ENCODE results near the gene TAS1R3. TPM values are rescaled to one million over a fixed set of nuclear protein-coding genes. Genes with fewer than 3 reads are reported as not detected.

TAS1R3 gene
- total and polyA plus RNA-seq, 10 of the 15 experiments (the other 5 are each of a cell fraction or from before 2014, with no cell fraction given): 0.04 to 0.51 (median 0.08) TPM; not detected in 3

DNA sequence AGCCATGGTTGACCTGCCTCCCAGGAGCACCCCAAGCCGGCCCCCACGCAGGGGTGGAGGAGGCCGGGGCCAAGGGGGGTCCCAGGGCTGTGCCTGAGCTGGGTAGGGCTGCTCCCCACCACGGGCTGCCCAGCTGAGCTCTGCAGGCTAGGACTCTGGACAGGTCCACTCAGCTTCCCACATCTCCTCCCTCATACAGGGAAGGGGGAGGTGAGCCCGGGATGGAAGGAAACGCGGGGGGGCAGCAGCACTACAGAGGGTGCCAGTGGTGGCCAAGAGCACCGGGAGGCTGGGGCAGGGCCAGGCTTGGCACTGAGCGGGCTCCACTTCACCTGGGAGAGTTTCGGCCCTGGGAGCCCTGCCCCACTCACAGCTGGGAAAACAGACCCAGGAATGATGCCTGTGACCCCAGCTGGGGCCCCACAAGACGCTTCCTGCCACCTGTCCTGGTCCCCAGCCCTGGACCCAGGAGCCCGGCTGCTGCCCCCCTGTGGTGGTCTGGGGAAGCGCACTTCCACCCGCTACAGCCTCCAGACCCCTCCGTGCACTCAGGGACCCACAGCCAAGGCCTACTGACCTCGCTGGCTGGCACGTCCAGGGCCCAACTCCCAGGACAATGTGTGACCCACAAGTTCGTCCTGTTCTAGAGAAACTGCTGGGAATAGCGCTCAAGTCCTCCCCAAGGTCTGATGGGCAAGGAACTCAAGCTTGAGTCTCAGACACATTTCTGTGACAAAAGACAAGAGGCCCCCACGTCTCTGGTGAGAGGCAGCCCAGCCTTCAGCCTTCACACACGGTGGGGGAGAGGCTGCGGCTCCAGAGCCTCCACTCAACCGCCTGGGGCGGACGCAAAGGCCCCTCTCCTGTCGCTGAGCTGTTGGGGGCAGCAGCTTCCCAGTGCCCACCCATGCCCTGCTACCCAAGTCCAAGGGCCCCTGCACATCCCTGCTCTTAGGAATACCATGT, 40.9 kb downstream of the TAS1R3 start:
- Histone ChIP-seq H3K9ac (ENCODE audit: control insufficient read depth, insufficient read depth, low read length) (peak overlapping the region; percentile 22), H3K79me2 (ENCODE audit: control insufficient read depth, insufficient read depth, low read length) (peaks cover 30% of the 10 kb centered on the region), H3K9me3 (replicated peaks; ENCODE audit: control insufficient read depth, insufficient read depth, low read length) (peaks cover 2% of the 10 kb centered on the region; the same call in 1 of the 3 replicates), H3K27ac (ENCODE audit: control insufficient read depth, insufficient read depth) (peak overlapping the region; percentile 42), H3K27me3 (replicated peaks in 1 of 2; ENCODE audit: control insufficient read depth in 2 of 2, insufficient read depth in 2 of 2, low read length in 1 of 2) (no peaks in the 10 kb centered on the region), H2AFZ (ENCODE audit: control insufficient read depth, low read depth, low read length) (peak overlapping the region; percentile 21; the same call in 1 of the 2 replicates), H3K4me3 (no peak overlapping the region), H3K36me3 (ENCODE audit: control insufficient read depth in 2 of 2, insufficient read depth in 2 of 2, low read length in 1 of 2) (peaks cover 0 to 3% of the 10 kb centered on the region in 2 experiments; a peak in 2 of 4 replicates), H3K4me1 (ENCODE audit: control insufficient read depth, insufficient read depth, low read length) (peaks cover 24% of the 10 kb centered on the region), H4K20me1 (ENCODE audit: control insufficient read depth, insufficient read depth) (no peaks in the 10 kb centered on the region), H3K4me2 (ENCODE audit: control insufficient read depth, insufficient read depth) (peak overlapping the region; percentile 97)
- ChIA-PET SMC1A (ENCODE audit: uncharacterized antibody, unreplicated experiment) (interaction anchor here (0.9 to 1.8 kb wide), 7 partner anchors 24 to 387 kb away, joined by 3 to 5 read pairs (median 3); no protein-coding TSS in a partner anchor), RAD21 (ENCODE audit: unreplicated experiment) (interaction anchor here (0.7 to 1.5 kb wide), 5 partner anchors 24 to 132 kb away, joined by 3 to 6 read pairs (median 3); partner anchors contain the start of gene CCNL2), CTCF (interaction anchor here (0.6 to 2.8 kb wide), 21 partner anchors 13 to 387 kb away, joined by 3 to 15 read pairs (median 6); partner anchors contain the start of genes AGRN, DVL1, MRPL20 and MXRA8), POLR2A (interaction anchor here (0.6 to 1.1 kb wide), 2 partner anchors 66 to 93 kb away, joined by 3 read pairs; no protein-coding TSS in a partner anchor)
- 23% methylated on average over 26 of the region's 26 CpGs for WGBS (ENCODE audit: insufficient coverage, insufficient replicate concordance, low lambda C conversion rate, missing lambda C conversion rate)
- in situ Hi-C loops (cut with MboI): no loop called here
- intact Hi-C loops (cut with micrococcal nuclease; ENCODE audit: unreplicated experiment): loop anchor here (10.0 kb wide), 1 partner anchor 133 kb away; no protein-coding TSS in a partner anchor
- FAIRE-seq (no peak), DNase-seq (ENCODE audit: low read depth, low spot score) (no peak), ATAC-seq (peak; percentile 73)
- BruUV-seq (replicated peaks): no TSS peak
- TF ChIP-seq CREB1 (IDR thresholded peaks at IDR 0.05; ENCODE audit: low read depth): no peak
- no peak for TF ChIP-seq TBL1XR1 (IDR thresholded peaks at IDR 0.05; ENCODE audit: low read depth, low read length)
- TF ChIP-seq ZSCAN29 (IDR thresholded peaks at IDR 0.05): no peak
- TF ChIP-seq, protein P1, sequence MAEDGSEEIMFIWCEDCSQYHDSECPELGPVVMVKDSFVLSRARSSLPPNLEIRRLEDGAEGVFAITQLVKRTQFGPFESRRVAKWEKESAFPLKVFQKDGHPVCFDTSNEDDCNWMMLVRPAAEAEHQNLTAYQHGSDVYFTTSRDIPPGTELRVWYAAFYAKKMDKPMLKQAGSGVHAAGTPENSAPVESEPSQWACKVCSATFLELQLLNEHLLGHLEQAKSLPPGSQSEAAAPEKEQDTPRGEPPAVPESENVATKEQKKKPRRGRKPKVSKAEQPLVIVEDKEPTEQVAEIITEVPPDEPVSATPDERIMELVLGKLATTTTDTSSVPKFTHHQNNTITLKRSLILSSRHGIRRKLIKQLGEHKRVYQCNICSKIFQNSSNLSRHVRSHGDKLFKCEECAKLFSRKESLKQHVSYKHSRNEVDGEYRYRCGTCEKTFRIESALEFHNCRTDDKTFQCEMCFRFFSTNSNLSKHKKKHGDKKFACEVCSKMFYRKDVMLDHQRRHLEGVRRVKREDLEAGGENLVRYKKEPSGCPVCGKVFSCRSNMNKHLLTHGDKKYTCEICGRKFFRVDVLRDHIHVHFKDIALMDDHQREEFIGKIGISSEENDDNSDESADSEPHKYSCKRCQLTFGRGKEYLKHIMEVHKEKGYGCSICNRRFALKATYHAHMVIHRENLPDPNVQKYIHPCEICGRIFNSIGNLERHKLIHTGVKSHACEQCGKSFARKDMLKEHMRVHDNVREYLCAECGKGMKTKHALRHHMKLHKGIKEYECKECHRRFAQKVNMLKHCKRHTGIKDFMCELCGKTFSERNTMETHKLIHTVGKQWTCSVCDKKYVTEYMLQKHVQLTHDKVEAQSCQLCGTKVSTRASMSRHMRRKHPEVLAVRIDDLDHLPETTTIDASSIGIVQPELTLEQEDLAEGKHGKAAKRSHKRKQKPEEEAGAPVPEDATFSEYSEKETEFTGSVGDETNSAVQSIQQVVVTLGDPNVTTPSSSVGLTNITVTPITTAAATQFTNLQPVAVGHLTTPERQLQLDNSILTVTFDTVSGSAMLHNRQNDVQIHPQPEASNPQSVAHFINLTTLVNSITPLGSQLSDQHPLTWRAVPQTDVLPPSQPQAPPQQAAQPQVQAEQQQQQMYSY (CRISPR knock-in tag; IDR thresholded peaks at IDR 0.05): no peak
- TF ChIP-seq, protein P2, sequence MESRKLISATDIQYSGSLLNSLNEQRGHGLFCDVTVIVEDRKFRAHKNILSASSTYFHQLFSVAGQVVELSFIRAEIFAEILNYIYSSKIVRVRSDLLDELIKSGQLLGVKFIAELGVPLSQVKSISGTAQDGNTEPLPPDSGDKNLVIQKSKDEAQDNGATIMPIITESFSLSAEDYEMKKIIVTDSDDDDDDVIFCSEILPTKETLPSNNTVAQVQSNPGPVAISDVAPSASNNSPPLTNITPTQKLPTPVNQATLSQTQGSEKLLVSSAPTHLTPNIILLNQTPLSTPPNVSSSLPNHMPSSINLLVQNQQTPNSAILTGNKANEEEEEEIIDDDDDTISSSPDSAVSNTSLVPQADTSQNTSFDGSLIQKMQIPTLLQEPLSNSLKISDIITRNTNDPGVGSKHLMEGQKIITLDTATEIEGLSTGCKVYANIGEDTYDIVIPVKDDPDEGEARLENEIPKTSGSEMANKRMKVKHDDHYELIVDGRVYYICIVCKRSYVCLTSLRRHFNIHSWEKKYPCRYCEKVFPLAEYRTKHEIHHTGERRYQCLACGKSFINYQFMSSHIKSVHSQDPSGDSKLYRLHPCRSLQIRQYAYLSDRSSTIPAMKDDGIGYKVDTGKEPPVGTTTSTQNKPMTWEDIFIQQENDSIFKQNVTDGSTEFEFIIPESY (IDR thresholded peaks at IDR 0.05): no peak
- no peak for TF ChIP-seq ZBED1 (IDR thresholded peaks at IDR 0.05; ENCODE audit: borderline replicate concordance)
- TF ChIP-seq, protein P3, sequence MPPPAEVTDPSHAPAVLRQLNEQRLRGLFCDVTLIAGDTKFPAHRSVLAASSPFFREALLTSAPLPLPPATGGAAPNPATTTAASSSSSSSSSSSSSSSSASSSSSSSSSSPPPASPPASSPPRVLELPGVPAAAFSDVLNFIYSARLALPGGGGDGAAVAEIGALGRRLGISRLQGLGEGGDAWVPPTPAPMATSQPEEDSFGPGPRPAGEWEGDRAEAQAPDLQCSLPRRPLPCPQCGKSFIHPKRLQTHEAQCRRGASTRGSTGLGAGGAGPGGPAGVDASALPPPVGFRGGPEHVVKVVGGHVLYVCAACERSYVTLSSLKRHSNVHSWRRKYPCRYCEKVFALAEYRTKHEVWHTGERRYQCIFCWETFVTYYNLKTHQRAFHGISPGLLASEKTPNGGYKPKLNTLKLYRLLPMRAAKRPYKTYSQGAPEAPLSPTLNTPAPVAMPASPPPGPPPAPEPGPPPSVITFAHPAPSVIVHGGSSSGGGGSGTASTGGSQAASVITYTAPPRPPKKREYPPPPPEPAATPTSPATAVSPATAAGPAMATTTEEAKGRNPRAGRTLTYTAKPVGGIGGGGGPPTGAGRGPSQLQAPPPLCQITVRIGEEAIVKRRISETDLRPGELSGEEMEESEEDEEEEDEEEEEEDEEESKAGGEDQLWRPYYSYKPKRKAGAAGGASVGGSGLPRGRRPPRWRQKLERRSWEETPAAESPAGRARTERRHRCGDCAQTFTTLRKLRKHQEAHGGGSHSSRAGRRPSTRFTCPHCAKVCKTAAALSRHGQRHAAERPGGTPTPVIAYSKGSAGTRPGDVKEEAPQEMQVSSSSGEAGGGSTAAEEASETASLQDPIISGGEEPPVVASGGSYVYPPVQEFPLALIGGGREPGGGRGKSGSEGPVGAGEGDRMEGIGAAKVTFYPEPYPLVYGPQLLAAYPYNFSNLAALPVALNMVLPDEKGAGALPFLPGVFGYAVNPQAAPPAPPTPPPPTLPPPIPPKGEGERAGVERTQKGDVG (CRISPR knock-in tag; IDR thresholded peaks at IDR 0.05): no peak
- peak; percentile 72 for TF ChIP-seq YY1 (IDR thresholded peaks at IDR 0.05; ENCODE audit: low read depth, low read length)
- TF ChIP-seq RELA (IDR thresholded peaks at IDR 0.05; ENCODE audit: borderline replicate concordance, partially characterized antibody): no peak
- no peak for TF ChIP-seq ESRRA (IDR thresholded peaks at IDR 0.05; ENCODE audit: low read length)

Measured in GM12878 (cell line).